G401.6 (cell line): ENCODE data around the gene REX1BD.
A peak's percentile ranks its signal among the peaks of the same experiment; 100 is the strongest.
"Not testable (repeated sequence)": the region's sequence is repeated elsewhere in the genome, so short reads cannot be mapped to it uniquely, and the experiment has no call there.

Source experiments
- FAIRE-seq: peaks from 2 replicates; lab custom pipeline; 2012; peaks lifted over from hg19 to GRCh38; lab: Jason Lieb, UNC

REX1BD gene

DNA sequence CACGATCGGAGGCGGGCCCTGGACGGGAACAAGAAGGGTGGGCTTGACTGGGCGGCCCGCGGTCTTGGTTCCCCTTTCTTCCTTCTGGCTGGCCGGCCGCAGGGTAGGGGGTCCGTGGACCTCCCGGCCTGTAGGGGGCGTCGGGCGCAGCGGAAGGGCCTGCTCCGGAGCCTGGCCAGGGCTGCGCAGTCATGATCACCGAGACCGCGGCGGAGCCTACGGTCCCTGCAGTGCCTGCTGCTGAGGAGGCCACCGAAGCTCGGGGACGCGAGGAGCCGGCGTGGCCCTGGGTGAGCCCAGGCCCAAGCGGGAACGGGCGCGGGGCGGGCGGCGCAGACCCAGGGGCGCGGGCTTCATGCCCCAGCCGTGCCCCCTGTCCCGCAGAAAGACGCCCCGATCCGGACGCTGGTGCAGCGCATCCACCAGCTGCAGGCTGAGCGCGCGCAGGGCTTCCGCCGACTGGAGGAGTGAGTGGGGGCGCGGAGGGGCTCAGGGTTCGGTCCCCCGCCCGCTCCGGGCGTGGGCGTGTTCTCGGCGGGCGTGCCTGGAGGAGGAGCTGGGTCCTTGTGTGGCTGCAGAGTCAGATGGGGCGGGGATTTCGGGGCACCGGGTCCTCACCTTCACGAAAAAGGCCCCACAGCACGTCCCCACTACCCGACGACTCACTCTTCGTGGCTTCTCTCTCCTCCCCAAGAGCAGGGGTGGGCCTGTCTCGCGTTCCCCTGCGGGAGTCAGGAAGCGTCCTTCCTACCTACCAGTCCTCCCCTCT lies at the start of gene REX1BD:
REX1BD (plus strand) TSS at position 188 of the 769 bp plus-strand sequence; CDS start at position 192, 4 bp downstream.
- peak; percentile 17 for FAIRE-seq

GRCh38 chr19:18539372-18539771 lies 49.2 kb upstream of the REX1BD start:
- FAIRE-seq, result no peak

DNA sequence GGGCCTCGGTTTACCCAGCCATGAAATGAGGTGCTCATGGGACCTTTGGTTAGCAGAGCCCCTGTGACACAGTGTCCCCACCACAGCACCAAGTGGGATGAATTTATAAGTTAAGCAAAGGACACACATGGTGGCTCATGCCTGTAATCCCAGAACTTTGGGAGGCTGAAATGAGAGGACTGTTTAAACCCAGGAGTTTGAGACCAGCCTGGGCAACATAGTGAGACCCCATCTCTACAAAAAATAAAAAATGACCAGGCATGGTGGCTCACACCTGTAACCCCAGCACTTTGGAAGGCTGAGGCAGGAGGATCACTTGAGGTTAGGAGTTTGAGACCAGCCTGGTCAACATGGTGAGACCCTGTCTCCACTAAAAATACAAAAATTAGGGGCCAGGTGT lies 48.4 kb upstream of the REX1BD start:
- not testable (repeated sequence) for FAIRE-seq

DNA sequence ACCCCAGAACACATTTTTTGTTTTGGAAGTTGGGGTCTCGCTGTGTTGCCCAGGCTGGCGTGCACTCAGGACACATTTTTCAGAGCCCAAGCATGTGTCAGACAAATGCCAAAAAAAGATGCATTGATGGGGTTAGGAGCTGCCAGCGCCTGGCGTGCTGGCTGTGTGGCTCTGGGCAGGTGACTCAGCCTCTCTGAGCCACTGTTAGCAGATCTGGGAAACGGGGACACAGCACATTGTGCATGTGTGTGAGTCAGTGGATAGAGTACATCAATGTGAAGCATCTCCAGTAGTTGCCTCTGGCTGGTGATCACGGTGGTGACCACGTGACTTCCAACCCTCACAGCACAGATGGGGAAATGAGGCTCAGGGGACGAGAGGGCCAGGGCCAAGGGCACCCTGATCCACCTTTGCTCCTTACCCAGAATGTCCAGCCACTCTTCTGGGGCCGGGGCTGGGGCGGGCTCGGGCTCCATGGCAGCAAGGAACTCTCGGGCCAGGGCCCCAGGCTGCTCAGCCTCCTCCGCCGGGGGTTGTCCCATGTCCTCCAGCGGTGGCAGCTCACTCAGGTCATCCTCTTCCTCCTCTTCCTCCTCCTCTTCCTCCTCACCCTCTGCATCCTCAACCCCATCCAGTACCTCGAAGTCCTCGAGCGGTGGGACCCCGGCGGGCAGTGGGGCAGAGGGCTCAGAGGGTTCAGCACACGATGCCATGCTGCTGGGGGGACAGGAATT lies 47.2 kb upstream of the REX1BD start:
- FAIRE-seq, result no peak

DNA sequence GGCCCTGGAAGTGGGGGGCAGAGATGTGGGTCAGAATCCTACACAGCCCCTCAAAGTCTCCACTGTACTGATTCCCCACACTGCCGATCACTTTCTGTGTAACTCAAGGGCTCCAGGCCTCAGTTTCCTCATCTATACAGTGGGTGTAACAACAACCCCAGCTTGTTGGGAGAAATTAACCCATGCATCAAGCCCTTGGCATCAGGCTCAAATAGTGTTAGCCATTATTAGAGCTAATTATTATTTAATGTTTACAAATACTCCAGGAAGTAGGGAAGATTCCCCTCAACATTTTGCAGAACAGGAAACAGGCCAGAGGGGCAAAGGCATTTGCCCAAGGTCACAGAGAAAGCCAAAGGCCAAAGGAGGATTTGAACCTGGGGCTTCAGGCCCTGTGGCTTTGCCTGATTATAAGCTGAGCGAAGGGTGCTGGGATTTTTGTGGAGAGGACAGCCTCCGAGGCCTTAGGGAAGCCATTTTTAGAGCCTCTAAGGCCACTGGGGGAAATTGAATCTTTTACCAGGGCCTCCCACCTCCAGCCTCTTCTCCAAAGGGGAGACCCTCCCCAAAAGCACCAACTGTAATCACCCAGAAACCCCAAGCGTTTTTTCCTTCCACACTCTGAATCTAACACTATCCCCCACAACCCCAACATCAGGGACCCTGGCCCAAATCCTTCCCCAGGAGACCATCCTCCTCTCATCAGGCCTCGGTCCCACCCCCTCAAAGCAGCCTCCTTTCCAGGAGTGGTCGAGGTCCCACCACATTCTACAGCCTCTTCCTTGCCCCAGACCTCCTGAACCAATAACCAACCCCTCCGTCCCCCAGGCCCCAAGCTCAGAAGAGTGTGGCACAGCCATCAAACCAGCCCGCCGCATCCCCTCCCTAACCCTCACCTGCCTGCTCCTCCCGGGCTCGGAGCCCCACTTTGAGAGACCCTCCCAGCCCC lies 46.3 kb upstream of the REX1BD start:
- no peak for FAIRE-seq

GRCh38 chr19:18542941-18543813 lies 45.4 kb upstream of the REX1BD start, which contains the start of gene FKBP8:
Gene FKBP8 (minus strand): TSS chr19:18543573. CDS start chr19:18541970, 1,603 bp downstream.
- no peak for FAIRE-seq

DNA sequence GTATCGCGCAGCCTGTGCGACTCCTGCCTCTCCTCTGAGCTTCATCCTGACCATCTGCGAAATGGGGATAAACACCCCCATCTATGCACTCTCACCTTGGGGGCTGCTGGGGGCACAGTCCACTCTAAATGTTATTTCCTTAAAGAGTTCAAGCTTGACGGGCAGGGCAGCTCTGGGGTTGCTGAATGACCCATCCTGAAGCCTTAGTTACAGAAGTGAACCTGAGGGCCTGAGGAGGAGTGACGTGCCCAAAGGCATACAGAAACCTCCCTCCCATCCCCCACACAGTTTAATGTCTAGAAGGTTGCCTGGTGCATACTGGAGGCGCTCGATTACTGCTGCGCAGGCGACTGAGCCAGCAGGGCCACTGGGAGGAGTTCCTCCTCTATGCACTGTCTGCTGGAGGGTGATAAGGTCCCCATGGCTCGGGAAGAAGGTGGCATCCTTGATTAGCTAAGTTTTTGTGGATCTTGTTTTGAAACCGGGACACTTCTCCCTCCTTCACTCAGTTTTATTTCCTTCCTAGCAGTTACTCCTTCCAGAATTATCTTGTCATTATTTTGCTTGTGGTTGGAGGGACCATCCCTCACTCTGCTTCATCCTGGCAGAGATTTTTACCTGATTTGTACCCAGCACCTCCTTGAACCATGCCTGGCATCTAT lies 44.7 kb upstream of the REX1BD start:
- no peak for FAIRE-seq

GRCh38 chr19:18551631-18552030 lies 37.0 kb upstream of the REX1BD start:
- no peak for FAIRE-seq

- FAIRE-seq, result peak; percentile 97
Measured at GRCh38 chr19:18557411-18558201, 31.0 kb upstream of the REX1BD start, which contains the start of gene KXD1. Gene KXD1 (plus strand): TSS chr19:18557870. CDS start chr19:18562057, 4,187 bp downstream.

DNA sequence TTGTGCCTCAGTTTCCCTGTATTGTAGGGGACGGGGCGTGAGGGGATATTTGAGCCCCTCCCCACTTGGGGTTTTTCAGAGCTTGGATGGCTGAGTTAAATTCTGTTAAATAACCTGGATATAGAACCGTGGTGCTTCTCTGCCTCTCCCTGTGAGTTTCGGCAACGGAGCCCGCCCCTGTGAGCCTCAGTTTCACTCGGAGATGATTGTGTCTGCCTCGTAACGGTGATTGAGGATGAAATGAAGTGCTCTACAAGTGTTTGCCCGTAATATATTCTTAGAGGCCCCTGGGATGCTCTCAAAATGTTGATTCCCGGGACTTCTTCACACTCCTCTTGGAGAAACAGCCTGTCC lies 30.4 kb upstream of the REX1BD start:
- FAIRE-seq, result no peak

- no peak for FAIRE-seq
Measured at GRCh38 chr19:18558604-18559003, 30.0 kb upstream of the REX1BD start.

- no peak for FAIRE-seq
Measured at GRCh38 chr19:18559685-18560084, 28.9 kb upstream of the REX1BD start.

- FAIRE-seq, result no peak
Measured at GRCh38 chr19:18562086-18562485, 26.5 kb upstream of the REX1BD start.

- FAIRE-seq, result no peak
Measured at GRCh38 chr19:18566953-18567352, 21.6 kb upstream of the REX1BD start.

GRCh38 chr19:18568367-18568766 lies 20.2 kb upstream of the REX1BD start:
- FAIRE-seq, result no peak

DNA sequence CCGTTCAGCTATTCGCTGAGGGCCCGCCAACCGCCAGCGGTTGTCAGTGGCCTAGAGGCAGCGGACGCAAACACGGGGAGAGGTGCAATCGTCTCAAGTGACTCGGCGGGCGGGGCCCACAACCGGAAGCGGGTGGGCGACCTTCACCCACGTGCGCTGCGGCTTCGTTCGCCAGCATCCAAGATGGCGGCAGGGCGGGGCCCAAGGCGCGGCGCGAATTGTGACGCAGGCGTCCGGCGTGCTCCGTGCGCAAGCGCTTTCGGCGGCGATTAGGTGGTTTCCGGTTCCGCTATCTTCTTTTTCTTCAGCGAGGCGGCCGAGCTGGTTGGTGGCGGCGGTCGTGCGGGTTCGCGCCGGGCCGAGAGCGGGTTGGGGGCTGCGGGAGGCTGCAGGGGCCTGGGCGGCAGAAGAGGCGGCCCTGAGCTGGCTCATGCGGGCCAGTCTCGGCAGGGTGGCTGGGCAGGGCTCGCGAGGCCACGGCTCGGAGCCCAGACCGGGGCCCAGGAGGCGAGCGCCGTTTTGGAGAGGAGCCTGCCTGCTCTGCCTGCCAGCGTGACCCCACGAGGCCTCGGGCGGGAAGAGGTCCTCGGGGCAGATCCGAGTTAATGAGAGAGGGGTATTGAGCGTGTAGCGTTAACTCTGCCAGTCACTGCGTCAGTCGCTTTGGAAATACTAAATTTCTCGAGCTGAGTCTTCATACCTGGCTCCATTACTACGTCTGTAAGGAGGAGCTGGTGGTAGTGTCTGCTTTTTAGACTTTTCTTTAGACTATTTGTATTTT lies 16.8 kb upstream of the REX1BD start, which contains the start of gene UBA52:
UBA52 (plus strand) TSS at position 294 of the 781 bp plus-strand sequence. CDS start 1,444 bp downstream, outside the sequence.
- peak; percentile 98 for FAIRE-seq

GRCh38 chr19:18574691-18575291 lies 13.8 kb upstream of the REX1BD start:
- no peak for FAIRE-seq

- FAIRE-seq, result no peak
Measured at GRCh38 chr19:18576383-18576782, 12.2 kb upstream of the REX1BD start.
